Brain microvascular endothelial cell (primary cell): Measurements from ENCODE around the gene NAA10.
A peak's percentile ranks its signal among the peaks of the same experiment; 100 is the strongest.

Experiments
- DNase-seq: peaks from one replicate; pipeline ENCODE4 v3.0.0-alpha.2; 2020
- H3K27ac ChIP-seq: fragments of 250-450 bp; sonication (Bioruptor Pico); 2 replicates; pipeline ENCODE4 v1.5.1; 2020; ENCODE audit warnings: mild to moderate bottlenecking, moderate library complexity
- H3K27me3 ChIP-seq: fragments of 250-450 bp; sonication (Bioruptor Pico); replicated peaks from 2 replicates; pipeline ENCODE4 v1.5.1; 2020; ENCODE audit warnings: mild to moderate bottlenecking
- H3K36me3 ChIP-seq: fragments of 250-450 bp; sonication (Bioruptor Pico); replicated peaks from 2 replicates; pipeline ENCODE4 v1.5.1; 2020; ENCODE audit warnings: mild to moderate bottlenecking
- H3K4me3 ChIP-seq: 2 replicates; pipeline ENCODE4 v1.5.1; 2011; ENCODE audit warnings: low read depth, mild to moderate bottlenecking, control low read depth, low read length, moderate library complexity
- in situ Hi-C: cut with HindIII; loops from 2 replicates; pipeline ENCODE4 v1.10.0; 2017; ENCODE audit warnings: low sequenced_read_pairs, low pct_ligation_motif_present
- TF ChIP-seq, protein P1 (sequence below): IDR thresholded peaks from 2 replicates; pipeline ENCODE4 v1.5.1; 2011; ENCODE audit warnings: low read depth, mild to moderate bottlenecking, moderate library complexity, low read length, control low read depth, inconsistent platforms; ENCODE audit errors: missing control alignments

NAA10 gene

DNA sequence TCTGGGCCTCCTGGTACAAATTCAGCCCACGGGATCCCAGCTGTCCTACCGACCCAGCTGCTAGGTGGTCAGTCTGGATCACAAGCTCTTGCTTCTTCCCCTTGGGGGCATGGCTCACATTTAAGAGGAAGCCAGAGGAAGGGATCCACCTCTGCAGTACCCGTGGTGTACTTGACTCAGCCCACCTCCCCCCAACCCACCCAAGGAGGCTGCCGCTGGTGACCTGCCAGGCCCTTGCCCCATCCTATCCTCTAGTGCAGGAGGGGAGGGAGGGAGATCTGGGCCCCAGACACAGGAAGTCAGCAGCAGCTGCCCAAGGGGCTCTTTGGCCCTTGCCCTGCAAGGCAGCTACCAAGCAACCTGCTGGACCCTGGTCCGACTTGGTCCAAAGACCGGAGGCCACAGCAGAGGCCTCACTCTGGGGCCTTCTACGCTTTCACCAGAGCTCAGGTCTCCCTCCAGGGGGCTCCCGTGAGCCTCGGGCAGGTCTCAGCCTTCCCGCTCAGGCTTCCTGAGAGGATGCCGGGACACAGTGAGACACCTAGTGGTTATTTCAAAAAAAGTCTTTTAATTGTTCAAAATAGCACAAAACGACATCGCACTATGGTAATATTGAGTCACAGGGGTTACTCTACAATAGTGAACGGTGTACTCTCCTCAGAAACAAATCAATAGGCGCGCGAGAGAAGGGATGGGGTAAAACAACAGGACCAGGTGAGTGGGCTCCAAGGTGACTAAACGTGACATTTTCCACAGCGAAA is 12.4 kb upstream of the NAA10 start:
- H3K4me3 ChIP-seq: no peak overlapping the region
- peaks cover 26% of the 10 kb centered on the region for H3K36me3 ChIP-seq
- DNase-seq: peak; percentile 56
- H3K27me3 ChIP-seq: no peaks in the 10 kb centered on the region
- TF ChIP-seq, protein P1, sequence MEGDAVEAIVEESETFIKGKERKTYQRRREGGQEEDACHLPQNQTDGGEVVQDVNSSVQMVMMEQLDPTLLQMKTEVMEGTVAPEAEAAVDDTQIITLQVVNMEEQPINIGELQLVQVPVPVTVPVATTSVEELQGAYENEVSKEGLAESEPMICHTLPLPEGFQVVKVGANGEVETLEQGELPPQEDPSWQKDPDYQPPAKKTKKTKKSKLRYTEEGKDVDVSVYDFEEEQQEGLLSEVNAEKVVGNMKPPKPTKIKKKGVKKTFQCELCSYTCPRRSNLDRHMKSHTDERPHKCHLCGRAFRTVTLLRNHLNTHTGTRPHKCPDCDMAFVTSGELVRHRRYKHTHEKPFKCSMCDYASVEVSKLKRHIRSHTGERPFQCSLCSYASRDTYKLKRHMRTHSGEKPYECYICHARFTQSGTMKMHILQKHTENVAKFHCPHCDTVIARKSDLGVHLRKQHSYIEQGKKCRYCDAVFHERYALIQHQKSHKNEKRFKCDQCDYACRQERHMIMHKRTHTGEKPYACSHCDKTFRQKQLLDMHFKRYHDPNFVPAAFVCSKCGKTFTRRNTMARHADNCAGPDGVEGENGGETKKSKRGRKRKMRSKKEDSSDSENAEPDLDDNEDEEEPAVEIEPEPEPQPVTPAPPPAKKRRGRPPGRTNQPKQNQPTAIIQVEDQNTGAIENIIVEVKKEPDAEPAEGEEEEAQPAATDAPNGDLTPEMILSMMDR: peak; percentile 94
- no peak overlapping the region for H3K27ac ChIP-seq
- in situ Hi-C loops: no loop called here

DNA sequence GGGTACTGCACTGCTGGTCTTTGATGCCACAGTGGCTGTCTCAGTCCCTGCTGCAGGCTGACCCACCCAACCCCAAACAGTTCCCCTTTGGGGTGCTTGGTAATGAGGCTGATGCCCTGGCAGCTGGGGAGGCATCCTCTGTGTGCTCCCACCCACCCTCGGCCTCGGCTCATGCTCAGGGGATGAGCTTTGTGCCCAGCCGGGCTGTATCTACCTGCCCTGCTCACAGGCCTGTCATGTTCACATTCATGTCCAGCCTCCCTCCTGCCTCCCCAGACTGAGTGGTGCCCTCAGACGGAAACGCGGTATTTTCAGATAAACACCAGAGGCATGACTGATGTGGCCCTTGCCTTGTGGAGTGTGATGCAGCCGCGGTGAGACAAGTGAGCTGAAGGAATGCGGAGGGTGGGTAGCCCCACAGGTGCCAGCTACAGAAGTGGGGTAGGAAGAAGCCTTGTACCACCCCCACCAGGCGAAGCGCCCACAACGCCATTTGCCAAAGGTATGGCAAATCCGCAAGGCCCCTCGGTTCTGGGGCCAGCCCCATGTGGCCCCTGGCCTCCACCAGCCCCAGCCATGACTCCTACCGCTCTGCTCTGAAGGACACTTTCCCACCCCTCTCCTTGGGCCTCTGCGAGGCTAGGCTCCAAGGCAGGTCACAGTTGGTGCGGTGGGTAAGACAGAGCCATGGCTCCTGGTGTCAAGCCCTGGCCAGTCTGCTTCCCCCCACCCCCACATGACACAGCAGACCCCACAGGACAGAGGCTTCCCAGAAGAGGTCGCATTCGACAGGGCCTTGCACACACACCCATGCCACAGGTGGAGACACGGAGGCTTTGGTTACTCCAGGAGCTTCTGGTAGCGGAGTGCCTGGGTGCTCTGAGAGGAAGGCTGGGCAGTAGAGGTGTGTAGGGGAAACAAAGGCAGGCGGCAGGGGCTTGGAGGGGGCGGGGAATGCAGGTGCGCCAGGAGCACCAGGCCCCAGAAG is 11.4 kb upstream of the NAA10 start:
- TF ChIP-seq, protein P1: no peak
- peaks cover 18% of the 10 kb centered on the region for H3K36me3 ChIP-seq
- no peak overlapping the region for H3K4me3 ChIP-seq
- in situ Hi-C loops: no loop called here
- H3K27me3 ChIP-seq: no peaks in the 10 kb centered on the region
- DNase-seq: no peak
- no peak overlapping the region for H3K27ac ChIP-seq

DNA sequence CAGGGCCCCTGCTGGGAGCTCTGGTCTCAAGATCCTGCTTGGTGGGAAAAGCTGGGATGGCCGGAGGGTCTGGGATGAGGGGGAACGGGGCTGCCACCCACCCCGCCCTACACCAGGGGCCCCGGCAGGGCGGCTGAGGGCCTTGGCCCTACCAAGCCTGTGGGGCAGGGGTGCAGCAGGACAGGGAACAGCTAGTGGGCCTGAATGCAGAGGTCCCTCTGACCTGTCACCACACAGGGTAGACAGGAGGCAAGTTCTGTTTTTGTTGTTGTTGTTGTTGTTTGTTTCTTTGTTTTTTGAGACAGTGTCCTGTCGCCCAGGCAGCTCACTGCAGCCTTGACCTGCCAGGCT is 9.9 kb upstream of the NAA10 start:
- Histone ChIP-seq H3K27ac (no peak overlapping the region), H3K27me3 (no peaks in the 10 kb centered on the region), H3K4me3 (no peak overlapping the region), H3K36me3 (peaks cover 3% of the 10 kb centered on the region)
- in situ Hi-C loops: no loop called here
- TF ChIP-seq, protein P1: no peak
- no peak for DNase-seq

DNA sequence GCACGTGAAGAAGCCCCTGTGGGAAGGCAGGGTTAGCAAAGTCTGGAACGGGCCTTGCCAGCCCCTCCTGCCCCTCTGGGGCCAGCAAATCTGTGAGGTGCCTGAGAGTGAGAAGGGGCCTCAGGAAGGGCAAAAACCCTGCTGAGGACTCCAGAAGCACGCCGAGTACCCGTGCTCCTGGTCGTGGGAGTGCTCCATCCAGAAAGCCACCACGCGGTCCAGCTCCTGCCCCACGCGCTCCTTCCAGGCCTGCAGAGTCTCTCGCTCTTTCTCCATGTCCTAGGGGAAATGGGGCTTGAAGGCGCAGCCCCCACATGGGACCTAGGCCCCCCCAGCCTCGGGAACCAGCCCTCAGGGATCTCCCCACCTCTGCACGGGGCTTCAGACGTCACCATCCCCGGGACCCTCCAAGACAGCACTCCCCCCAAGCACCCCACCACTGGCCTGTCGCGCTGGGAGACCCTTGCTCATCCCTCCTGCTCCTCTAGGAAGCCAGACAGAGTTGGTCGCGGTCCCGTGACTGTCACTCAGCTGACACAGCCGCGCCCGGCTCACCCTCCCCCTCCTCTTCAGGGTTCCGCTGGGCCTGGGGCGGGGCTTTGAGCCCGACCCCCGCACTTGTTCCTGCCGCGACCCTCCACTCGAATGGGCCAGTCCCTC is 9.4 kb upstream of the NAA10 start, which contains the start of gene RENBP:
TSS of gene RENBP (minus strand) at position 504 of the 660 bp plus-strand sequence. CDS start at position 471, 33 bp downstream.
- H3K4me3 ChIP-seq: peak within 1 kb of the TSS; percentile 24

More for the DNA sequence above, 9.4 kb upstream of the NAA10 start, which contains the start of gene RENBP:
- Histone ChIP-seq H3K27me3 (no peaks in the 10 kb centered on the region), H3K36me3 (no peaks in the 10 kb centered on the region), H3K27ac (no peak within 1 kb of the TSS)
- no peak for DNase-seq
- TF ChIP-seq, protein P1: no peak
- in situ Hi-C loops: no loop called here
